HG02642 (cell line): ENCODE measurements around the gene PARVG.

Source experiments
- ATAC-seq: cut with Tn5 transposase; IDR thresholded peaks from one replicate; pipeline ENCODE4 v1.9.1; 2021; ENCODE audit warnings: mild to moderate bottlenecking; ENCODE audit not compliant: unreplicated experiment, poor library complexity

PARVG gene

DNA sequence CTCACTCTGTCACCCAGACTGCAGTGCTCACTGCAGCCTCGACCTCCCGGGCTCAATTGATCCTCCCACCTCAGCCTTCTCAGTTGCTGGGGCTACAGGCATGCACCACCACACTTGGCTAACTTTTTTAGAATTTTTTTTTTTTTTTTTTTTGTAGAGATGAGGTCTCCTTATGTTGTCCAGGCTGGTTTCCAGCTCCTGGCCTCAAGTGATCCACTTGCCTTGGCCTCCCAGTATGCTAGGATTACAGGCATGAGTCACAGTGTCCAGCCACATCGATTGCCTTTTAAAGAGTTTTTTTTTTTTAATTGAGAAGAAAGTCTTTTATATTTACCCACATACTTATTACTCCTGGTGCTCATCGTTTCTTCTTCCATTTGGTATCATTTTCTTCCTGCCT, 30.0 kb downstream of the PARVG start:
- no peak for ATAC-seq

DNA sequence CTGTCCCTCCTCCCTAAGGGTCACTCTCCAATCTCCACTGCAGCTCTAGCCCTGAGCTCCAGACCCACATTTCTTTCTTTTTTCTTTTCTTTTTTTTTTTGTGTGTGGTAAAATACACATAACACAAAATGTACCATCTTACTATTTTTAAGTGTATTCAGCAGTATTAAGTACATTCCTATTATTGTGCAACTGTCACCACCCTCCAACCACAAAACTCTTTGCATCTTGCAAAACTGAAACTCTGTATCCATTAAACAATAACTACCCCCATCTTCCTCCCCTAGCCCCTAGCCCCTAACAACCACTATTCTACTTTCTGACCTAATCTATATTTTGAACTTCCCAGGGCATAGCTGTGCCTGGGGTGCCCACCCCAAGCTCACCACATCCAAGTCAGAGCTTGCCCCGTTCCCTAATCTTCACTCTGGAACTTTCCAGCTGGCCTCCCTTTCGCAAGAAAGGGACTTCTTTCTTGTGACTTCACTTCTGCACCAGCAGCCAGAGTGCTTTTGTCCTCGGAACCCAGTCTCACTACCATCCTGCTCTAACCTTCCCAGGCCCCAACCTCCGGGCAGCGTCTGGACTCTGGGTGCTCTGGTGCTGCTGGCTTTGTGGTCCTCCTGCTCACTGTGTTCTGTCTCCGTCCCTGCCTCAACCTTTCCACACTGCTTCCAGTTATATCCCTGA, 30.7 kb downstream of the PARVG start:
- no peak for ATAC-seq

DNA sequence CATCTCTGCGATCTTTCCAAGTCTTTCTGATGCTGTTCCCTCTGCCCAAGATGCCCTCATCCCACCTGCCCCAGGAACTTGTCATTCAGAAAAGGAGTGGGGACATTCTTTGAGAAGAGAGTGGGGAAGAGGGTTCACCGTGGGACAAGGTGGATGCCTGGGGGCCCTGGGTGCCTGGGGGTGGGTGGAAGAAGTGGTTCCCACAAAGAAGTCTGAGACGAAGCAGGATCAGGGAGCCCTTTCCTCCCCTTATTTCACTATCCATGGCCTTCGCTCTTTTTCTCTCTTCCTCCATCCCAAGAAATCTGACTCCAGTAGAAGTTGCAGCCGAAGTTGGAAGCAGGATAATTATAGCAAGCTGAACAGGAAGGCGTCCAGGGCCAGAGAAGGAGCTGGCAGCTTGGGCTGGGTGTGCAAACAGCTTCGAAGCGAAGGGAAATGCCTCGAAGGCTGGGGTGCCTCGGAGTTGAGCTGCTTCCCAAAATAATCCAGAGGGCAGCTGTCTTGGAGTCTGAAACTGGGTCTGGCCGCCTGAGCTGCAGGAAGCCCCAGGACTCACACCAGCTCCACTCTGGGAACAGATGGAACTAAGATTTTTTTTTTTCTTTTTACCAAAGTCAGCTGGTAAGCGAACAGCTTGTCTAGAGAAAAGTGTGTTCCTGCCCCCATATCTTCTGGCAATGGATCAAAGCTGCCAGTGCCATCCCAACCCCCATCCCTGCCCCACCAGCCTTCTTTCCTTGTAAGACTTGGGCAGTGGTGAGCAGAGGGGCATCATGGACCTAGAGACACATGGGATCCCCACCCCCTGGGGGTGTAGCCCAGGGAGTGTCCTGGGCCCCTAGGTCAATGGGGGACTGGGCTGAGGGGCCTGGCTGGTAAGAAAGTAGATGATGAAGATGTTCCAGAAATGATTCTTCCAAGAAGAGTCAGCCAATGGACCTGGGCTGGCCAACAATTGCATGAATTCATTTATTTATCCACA, 31.5 kb downstream of the PARVG start:
- ATAC-seq: no peak

DNA sequence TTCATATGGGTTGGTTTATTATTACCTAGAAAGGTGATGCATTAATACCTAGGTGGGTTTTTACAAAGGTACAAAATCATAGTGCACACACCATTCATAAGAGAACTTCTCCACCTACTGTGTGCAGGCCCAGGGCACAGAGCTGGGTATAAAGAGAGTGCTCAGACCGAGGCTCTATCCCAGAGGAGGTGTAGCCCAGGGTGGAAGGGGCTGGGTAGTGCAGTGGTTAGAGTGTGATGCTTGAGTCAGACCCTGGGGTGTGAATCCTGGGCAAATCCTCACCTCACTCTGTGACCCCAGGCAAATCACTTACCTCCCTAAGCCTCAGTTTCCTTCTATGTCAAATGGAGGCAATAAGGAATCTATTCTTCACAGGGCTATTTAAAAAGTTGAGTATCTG, 32.2 kb downstream of the PARVG start:
- no peak for ATAC-seq

DNA sequence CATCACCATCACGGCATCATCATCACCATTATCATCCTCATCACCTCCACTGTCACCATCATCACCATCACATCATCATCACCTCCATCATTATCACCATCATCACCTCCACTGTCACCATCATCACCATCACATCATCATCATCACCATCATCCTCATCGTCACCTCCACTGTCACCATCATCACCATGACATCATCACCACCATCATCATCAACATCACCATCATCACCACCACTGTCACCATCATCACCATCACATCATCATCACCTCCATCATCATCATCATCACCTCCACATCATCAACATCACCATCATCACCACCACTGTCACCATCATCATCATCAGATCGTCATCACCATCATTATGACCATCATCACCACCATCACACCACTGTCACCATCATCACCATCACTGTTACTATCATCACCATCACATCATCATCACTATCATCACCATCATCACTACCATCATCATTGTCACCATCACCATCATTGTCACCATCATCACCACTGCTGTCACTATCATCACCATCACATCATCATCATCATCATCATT, 32.8 kb downstream of the PARVG start:
- ATAC-seq: no peak

DNA sequence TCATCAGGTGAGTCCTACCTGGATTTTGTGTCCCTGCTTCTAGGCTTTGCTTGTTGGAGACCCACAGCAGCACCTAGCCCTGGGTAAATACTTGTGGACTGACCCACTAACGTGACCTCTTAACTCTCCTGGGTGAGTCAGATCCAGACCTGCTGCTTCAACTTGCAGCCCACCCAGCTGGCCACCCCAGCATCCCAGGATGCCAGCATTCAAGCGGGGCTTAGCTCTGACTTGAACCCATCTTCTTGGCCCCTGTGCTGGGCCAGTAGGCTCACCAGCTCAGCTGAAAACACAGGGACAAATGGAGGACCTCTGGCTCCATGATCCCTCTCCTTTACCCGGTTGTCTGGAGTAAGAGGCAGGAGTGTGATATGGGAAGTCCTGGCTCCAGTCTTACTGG, 33.5 kb downstream of the PARVG start:
- no peak for ATAC-seq

DNA sequence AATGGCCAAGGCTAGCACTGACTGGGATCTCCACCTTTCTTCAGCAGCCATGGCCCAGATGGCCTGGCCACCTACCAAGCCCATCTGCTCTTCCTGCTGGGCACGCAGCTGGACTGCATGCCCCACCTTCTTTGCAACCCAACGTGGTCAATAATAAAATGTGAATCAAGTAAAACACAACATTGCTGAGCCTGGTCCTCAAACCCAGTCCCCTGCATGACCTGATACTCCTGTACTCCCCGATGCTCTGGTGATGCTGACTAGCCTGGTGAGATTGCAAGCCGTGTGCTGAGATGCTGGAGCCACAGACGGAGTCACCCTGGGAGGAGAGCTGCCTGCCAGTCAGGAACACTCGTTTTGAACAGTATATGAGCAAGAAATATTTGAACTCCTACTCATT, 34.0 kb downstream of the PARVG start:
- no peak for ATAC-seq

DNA sequence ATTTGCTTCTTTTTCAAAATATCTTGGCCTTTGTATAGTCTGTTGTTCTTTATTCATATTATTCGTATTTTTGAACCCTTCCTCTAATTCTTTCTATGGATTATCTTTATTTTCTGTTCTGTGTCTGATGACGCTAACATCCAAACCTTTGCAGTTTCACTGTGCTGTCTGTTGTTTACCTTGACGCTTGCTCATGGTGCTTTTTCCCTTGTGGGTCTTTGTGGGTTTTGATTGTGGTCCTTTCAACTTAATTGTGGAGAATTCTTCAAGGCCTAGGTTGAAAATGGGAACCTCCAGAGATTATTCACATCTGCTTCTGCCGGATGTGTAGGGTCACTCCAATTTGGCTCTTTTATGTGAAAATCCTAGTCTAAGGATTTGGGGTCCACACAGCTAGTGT, 34.6 kb downstream of the PARVG start:
- ATAC-seq: no peak

DNA sequence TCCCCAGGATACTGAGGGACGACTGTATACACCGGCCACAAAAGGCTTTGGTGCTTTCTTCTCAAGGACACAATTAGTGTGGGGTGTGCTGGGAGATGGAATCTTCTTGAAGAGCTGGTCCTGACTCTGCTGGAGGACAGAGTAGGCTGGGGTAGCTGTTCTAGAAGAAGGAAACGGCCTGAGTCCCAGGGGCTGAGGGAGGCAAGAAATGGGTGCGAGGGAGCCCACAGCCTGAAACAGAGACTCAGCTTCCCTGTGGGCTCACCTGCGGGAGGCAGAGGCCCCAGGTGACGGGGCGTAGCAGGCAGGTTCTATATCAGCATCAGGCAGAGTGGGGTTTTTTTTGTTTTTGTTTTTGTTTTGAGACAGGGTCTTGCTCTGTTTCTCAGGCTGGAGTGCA, 36.6 kb downstream of the PARVG start:
- no peak for ATAC-seq

DNA sequence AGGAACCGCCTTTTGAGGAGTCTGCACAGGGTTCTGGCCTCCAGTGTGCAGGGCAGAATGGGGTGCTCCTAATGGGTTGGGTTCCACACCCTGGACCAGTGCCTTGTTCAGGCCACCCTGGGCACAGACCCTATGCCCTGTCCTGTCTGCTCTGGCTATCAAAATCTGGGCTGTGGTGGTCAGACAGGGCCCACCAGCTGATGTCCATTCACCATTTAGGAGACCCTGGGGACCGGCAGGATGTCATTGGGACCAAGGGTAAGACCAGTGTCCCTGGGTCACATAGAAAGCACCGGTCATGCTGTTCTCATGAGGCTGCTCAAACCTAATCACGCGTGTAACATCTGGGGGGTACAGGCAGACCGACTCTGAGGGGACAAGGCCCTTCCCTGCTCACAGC, 37.3 kb downstream of the PARVG start:
- no peak for ATAC-seq

DNA sequence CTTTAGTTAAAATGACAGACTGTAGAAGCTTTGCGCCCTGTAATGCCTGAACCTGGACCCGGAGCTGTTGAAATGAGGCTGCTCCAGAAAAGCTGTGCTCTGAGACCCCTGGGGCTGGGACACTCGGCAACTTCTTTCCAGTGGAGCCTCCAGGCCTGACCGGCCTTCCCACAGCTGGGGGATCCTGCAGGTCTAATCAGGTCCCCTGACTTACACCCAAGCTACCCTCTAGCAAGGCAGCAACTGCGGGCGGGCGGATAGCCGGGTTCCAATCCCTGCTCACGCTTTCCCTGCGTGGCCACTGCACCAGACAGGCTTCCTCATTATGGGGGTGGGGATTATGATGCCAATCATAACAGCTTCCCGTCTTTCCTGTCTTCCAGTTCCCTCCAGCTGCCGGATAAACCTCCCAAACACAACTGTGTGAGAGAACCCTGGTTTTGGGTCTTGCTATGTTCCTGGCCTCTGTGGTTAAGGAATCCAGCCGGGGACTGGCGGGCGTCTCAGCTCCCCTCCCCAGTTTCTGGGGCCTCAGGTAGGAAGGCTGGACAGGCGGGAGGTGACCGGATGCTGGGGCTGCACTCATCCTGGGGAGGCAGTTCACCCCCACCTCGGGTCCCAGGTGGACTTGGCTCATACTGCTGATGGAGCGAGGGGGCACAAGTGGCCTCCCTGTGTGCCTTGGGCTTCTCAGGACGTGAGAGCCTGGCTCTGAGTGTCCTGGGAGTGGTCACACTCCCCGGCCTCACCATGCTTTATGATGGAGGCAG, 38.6 kb downstream of the PARVG start:
- ATAC-seq: no peak

DNA sequence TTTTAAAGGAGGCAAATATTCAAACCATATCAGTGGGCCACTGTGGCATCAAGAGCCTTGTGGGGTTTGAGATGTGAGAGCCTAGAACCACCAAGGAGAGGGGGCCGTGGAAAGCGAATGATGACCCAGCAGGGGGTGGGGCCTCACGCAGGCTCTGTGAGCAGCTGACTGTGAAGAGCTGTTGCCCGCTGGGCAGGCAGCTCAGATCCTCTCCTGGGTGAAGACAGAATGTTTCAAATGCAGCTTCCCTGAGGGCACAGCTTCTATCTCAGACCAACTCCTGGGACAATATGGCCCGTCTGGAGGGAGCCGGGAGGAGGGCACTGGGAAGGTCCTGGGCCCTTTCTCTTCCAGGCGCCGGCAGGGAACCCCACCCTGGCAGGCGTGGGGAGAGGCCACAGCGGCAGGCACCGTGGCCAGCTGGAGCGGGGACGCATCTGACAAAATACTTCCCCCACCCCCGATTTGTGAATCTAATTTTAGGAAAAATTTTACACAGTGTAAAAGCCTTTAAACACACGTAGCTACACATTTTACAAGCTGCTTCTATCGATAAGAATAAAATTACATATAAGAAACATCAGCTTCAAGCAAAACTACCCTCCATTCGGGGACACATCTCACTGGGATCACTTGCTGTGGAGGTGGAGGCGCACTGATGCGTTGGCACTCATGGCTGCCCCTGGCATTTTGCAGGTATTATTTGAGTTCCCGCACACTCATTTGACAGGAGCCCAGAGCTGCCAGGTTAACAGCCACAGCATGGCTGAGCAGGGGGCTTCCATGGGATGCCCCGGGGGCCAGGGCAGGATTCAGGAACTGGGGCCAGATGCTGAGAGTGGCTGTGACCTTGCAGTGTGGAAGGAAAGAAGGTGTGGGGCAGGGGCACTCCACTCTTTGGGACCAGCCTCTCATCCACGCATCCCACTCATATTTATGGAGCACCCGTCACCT, 40.3 kb downstream of the PARVG start:
- no peak for ATAC-seq

DNA sequence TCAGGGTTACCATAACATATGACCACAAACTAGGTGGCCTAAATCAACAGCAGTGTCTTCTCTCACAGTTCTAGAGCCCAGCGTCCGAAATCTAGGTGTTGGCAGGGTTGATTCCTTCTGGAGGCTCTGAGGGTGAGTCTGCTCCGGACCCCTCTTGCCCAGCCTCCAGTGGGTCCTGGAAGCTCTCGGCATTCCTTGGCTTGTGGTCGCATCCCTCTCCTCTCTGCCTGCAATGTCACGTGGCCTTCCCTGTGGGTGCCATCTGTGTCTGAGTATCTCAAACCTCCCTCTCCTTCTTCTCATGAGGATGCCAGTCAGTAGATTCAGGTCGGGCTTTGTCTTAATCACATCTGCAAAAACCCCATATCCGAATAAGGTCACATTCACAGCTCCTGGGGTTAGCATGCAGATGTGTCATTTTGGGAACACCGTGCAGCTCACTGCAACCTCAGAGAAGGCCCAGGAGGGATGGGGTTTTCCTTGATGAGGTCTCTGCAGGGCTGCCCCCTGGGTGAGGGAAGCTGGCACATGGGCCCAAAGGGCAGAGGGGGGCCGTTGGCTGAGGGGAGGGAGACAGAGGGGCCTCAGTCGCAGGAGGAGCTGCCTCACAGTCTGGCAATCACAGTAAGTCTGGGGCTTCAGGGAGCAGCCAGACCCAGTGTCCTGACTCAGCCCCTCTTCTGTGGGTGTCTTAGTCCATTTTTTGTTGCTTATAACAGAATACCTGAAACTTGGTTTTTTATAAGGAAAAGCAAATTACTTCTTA, 41.2 kb downstream of the PARVG start:
- no peak for ATAC-seq

DNA sequence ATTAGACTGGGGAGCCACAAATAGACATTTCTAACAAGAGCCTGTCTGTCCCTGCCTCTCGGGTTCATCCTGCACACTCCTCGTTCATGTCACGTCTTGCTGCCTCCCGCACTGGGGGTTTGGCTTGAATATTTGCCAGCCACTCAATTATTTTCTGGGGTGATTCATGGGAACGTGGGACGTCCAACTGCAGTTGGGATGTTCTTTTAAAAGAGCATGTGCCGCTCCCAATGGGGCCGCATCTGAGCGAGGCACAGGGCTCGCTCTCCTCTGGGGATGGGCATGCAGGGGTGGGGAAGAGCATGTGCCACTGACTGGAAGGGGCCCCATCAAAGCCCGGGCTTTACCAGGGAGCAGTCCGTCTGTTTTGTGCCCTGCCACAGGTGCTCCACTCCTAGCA, 43.4 kb downstream of the PARVG start:
- ATAC-seq: no peak

DNA sequence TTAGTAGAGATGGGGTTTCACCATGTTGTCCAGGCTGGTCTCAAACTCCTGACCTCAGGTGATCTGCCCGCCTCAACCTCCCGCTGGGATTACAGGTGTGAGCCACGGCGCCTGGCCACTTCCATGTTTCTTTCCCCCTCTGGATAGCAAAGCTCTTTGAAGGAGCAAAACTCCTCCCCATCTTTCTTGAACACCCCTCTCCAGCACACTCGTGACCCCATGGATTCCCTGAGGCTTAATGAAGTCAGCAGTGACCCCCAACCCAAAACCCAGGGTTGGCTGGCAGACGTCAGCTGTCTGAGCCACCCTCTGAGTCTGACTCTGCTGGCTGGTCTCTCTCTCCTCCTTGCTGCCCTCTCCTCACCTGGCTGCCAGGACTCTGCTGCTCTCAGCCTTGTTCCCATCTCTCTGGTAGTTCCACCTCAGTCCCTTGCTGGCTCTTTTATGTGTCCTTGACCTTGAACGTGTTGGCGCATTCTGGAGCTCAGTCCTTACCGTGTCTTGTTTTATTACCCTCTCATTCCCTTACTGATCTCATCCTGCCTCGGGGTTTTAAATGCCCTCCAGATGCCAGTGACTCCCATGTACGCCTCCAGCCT, 44.5 kb downstream of the PARVG start:
- no peak for ATAC-seq

DNA sequence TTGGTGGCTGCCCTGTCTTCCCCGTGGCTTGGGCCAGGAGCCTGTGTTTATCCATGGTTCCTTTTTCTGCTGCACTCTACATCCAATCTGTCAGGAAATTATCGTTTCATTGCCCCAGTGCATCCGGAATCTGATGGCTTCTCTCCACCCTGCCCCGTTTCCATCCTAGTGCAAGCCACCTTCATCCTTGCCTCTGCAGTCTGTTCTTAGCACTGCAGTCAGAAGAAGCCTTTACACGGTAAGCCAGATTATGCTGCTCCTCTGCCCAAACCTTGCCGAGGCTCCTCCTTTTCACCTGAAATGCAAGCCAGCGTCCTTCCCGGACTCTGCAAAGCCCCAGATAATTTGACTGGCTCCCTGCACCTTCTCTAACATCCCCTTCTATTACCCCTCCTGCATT, 45.1 kb downstream of the PARVG start:
- no peak for ATAC-seq

DNA sequence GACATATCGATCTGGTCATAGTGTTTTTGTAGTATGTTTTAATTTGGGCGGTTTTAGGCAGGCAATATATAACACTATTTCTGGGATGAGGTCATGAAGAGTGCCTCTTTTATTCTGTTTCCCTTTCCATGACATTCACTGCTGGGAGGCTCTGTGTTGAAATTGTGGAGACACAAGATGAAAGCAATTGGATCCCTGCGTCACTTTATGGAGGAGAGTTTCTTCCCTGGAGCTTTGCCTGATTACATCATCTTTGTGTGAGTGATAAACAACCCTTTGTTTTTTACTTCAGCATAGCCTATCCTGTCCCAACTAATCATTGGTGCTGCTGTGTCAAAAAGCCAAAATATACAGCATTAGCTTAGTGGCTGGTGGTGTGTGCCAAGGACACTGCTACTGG, 48.6 kb downstream of the PARVG start:
- no peak for ATAC-seq

DNA sequence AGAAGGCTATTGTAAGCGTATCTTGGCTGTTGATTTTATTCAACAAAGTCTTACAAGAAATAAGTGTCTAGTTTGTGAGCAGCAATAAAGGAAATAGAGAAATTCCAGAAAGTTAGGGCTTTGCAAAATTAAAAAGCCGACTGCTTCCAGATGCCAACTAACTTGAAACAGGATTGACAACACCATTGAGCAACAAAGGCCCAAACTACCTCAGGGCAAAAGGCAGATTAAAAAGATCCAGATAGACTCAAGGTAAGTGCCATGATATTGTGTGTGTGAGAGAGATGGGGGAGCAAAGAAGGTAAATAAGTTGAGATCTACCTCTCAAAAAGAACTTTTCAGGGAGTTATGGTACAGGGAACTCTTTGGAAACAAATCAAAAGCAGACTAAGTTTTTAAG, 49.1 kb downstream of the PARVG start:
- ATAC-seq: no peak
